GM12892 (cell line): ENCODE data around the gene B4GALT2.

Experiments
- DNase-seq: peaks from one replicate; pipeline ENCODE4 v3.0.0; 2011; ENCODE audit not compliant: insufficient read length
- FAIRE-seq: peaks from 2 replicates; lab custom pipeline; 2011; peaks lifted over from hg19 to GRCh38; lab: Jason Lieb, UNC
- POLR2A ChIP-seq: IDR thresholded peaks from 2 replicates; pipeline ENCODE4 v1.6.1; 2011; ENCODE audit warnings: low read depth, low read length, control low read depth
- POLR2AphosphoS5 ChIP-seq: IDR thresholded peaks from 2 replicates; pipeline ENCODE4 v1.6.1; 2011; ENCODE audit warnings: low read depth, low read length, control low read depth
- TAF1 ChIP-seq: IDR thresholded peaks from 2 replicates; pipeline ENCODE4 v1.6.1; 2011; ENCODE audit warnings: low read depth, mild to moderate bottlenecking, control low read depth, low read length, borderline replicate concordance

B4GALT2 gene

DNA sequence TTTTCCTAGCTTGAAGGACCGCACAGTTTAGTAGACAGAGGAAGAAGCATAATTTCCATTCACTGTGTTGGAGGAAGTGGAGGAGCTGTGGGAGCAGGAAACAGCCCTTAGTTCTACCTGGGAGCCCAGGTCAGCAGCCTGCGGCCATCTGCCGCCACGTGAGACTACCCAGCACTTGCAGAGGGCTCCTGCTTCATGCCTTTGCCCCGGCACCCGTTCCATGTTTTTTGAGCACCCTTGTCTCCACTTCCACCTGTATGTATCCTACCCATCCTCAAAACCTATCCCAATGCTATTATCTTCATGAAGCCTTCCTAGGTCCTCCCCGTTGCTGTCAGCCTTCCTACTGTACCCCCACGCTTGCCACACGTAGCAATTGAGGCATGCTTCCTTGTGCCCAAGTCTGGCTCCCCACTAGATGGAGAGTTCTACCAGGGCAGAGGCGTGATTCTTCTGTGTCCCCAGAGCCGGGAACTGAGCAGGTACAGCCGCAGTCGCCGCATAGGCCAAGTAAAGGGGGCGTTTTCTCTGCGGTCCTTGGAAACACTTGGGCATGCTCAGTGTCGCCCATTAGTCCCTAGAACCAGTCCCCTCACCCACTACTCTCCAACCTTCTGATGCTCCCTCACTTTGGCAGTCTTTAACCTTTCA lies 50.4 kb downstream of the B4GALT2 start:
- TF ChIP-seq TAF1, result no peak
- TF ChIP-seq POLR2A, result no peak
- no peak for TF ChIP-seq POLR2AphosphoS5
- no peak for DNase-seq
- peak; percentile 71 for FAIRE-seq

DNA sequence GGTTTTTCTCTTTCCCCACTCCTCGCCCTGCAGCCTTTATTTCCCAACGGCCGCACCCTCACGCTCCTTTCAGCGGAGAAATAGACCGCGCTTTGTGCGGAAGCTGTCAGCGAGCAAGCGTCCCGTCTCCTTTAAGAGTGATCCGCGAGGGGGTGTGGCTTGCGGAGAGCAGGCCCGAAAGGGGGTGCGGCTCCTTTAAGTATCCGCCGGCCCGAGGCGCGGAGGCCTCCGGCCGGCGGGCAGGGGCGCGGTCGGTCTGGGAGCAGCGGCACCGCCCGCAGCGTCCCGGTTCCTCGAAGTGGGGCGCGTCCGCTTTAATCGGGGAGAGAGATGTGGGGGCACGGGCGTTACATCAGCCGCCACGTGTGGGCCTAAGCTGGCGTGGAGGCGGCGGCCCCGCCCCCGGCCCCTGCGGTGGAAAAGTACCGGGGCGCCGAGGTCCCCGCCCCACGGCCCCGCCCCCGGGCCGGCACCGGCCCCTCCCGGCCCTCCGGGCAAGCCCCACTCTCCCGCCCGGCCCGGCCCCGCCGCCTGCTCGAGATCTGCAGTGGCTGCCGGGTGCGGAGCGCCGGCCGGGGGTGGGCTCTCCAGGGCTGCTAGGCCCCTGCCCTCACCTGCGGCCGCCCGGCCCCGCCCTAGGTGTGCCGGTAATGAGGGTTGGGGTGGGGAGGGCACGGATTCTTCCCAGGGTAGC lies 51.0 kb downstream of the B4GALT2 start:
- DNase-seq (peak; percentile 88), FAIRE-seq (peak; percentile 96)
- TF ChIP-seq POLR2AphosphoS5 (no peak), TAF1 (no peak), POLR2A (no peak)

DNA sequence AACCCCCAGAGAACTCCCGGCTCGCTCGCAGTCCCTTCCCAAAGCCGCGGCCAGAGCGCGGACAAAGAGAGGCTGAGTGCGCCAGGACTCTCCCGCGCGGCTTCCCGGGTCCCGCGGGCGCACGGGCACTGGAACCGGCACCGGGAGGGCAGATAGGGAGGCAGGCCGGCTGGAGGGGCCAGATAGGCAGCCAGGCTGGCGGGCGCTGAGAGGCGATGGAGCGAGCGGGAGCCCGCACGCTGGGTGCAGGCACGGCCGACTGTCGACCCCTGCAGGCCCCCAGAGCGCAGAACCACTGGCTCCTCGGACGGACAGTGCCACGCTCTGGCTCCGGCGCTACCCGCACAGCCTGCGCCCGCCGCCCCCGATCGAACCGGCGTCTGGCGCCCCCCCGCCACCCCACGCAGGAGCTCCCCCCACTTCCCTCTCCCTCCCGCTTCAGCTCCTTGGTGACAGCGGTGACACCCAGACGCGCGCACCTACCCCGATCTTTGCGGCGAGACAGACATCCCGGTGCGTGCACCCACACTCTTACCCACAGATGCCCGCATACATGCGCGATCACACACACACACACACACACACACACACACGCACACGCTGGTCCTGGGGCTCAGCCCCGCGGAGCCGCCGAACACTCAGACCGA lies 51.7 kb downstream of the B4GALT2 start:
- FAIRE-seq, result no peak
- no peak for DNase-seq
- TF ChIP-seq POLR2A, result no peak
- no peak for TF ChIP-seq TAF1
- no peak for TF ChIP-seq POLR2AphosphoS5

DNA sequence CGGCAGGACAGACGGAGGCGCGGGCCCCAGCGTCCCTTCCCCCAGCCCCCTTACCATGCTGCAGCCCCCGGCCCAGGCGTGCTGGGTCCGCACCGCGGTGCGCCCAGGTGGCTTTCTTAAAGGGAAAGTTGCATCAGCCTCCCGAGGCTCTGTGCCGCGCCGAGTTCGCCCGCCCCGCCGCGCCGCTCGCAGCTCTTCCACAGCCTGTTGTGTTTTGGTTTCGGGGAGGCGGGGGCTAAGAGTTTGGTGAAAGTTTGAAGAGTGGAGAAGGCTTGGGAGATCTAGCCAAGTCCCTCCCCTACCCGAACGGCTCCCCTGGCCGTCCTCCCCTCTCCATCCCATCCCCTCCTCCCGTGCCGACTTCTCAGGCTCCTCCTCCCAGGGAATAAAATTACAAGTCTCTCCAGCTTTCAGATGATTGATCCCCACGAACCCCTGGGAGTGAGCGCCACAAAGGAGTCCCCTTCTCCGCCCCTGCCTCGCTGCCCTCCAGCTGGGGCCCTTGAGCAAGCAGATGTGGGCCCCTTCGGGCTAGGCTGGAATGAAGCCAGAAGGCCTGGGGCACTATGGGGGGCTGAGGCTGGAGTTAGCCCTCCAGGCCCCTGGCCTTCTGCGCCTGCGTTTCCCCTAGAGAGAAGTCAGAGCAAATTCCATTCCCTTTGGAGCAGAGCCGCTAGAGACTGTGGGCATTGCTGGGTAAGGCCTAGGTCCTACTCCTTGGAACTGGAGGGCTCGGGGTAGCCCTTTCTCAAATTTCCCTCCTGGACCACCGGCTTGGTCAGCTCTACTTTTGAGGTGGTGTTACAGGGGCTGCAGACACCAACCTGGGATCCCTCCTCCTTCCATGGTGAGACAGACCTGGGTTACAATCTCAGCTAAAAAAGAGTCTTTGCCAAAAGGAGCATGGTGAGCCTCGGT lies 52.5 kb downstream of the B4GALT2 start, which contains the start of gene SLC6A9:
SLC6A9 (minus strand) TSS at position 211 of the 918 bp plus-strand sequence. CDS start 7,185 bp downstream, outside the sequence.
- TF ChIP-seq POLR2AphosphoS5 (no peak), TAF1 (no peak), POLR2A (no peak)
- FAIRE-seq (no peak), DNase-seq (no peak)

DNA sequence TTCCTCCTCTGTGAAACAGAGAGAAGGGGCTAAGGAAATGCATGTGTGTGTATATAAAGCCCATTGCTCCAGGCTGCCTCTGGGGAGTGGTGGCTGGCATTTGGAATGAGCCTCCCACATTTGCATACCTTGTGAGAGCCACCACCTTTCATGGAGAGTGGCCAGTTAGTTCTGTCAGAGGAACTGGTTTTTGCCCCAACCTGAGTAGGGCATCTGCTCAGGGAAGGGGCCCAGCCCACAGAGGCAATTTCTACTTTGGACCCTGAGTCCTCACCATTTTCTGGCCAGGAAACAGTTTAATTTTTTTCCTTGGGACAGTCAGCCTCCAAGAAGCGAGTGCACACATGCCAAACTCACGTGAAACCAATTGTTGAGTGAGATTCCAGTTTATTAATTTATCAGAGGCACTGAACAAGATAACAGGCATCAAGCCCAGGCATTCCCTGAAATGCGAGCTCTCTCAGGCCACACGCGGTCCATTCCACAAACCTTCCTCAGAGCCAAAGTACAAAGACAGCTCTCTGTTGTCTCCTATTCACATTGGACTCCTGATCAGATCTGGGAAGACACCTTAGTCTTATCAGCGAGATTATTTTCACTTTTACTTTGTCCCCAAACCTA lies 53.3 kb downstream of the B4GALT2 start:
- FAIRE-seq (no peak), DNase-seq (no peak)
- TF ChIP-seq POLR2A, result no peak
- no peak for TF ChIP-seq TAF1
- no peak for TF ChIP-seq POLR2AphosphoS5

DNA sequence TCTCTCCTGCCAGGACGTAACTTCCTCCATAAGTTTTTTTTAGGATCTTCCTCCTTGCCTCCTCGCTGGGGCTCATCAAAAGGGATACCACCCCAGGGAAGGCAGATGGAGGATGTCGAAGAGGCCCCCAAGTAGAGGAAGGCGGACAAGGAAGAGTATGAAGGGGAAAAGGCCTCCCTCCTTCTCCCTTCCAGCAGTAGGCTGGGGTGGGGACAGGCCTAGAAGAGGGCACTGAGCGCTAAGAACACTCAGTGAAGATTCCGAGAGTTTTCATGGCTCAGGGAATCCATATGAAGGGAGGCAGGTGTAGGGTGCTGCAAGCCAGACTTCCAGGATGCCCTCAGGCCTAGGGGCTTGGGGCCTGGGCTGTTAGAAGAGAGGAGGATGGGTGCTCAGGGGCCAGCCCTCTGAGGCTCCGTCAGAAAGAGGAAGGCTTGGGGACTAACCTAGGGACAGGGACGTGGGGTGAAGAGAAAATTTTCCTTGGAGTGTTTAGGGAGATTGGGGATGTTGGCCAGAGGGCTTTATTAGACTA lies 54.1 kb downstream of the B4GALT2 start:
- no peak for TF ChIP-seq TAF1
- TF ChIP-seq POLR2AphosphoS5, result no peak
- no peak for TF ChIP-seq POLR2A
- FAIRE-seq (no peak), DNase-seq (no peak)

DNA sequence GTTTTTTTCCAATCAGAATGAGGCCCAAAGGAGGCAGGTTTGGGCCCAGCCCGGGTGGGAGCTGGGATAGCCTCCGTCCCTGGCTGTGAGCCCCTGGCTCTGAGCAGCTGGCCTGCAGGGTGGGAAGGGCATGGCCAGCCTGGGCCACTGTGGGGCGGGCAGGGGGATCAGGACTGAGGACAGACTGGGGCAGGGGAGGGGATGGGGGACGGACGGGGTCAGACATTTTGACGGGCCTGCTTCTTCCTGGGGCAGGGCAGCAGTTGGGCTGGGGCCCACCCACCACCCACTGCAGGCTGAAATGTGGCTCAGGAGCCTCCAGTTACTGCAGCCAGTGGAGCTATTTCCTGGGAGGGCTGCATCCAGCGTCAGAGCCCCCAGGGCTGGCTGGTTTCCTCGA lies 54.7 kb downstream of the B4GALT2 start:
- DNase-seq, result no peak
- no peak for FAIRE-seq
- no peak for TF ChIP-seq TAF1
- no peak for TF ChIP-seq POLR2A
- no peak for TF ChIP-seq POLR2AphosphoS5

DNA sequence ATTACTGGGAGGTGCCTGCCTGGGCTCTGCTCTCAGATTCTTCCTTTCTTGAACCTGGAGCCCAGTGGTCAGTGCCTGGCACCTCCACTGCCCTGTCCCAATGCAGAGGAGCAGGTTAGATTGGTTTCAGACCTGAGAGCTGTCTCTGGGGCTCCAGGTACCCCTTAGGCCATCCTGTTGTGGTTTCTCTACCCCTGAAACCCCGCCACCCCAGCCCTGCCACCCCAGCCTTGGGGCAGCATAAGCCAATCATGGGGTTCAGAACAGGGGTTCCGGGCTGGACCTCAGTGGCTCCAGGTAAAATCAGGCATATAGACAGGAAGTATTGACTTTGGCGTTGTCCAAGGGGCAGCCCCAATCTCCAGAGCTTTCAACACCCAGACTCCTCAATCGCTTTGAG lies 55.4 kb downstream of the B4GALT2 start:
- DNase-seq, result no peak
- FAIRE-seq, result no peak
- no peak for TF ChIP-seq POLR2AphosphoS5
- no peak for TF ChIP-seq POLR2A
- no peak for TF ChIP-seq TAF1

DNA sequence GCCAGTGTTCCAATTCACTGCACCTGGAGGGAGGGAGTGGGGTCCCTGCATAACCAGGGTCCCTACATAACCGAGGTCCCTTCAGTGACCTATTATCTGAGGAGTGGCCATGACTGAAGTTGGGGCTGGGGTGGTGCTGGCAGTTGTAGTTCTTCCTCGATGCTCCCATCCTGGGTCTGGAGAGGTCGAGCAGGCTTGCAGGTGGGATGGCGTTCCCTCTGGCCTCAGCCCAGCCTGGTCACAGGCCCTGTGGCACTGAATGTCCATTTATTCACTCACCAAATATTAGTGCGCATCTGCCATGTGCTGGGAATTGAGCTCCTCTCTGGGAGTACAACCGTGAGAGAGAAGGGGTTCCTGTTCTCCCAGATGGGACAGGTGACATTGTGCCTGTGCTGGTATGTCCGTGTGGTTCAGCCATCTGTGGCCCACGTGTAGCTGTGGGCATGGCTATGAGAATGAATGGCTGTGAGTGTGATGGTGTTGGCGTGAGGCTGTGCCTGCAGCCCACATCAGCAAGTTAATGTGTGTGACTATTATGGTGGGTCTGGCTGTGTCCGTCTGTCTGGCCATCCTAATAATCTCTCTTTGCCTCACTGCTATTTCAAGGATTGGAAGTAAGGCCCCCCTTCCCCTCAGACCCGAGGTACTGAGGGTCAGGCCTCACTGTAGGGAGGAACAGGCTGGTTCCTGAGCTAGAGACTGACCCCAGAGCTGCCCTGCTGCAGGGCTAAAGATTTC lies 56.1 kb downstream of the B4GALT2 start:
- no peak for FAIRE-seq
- no peak for DNase-seq
- TF ChIP-seq POLR2A (no peak), TAF1 (no peak), POLR2AphosphoS5 (no peak)

DNA sequence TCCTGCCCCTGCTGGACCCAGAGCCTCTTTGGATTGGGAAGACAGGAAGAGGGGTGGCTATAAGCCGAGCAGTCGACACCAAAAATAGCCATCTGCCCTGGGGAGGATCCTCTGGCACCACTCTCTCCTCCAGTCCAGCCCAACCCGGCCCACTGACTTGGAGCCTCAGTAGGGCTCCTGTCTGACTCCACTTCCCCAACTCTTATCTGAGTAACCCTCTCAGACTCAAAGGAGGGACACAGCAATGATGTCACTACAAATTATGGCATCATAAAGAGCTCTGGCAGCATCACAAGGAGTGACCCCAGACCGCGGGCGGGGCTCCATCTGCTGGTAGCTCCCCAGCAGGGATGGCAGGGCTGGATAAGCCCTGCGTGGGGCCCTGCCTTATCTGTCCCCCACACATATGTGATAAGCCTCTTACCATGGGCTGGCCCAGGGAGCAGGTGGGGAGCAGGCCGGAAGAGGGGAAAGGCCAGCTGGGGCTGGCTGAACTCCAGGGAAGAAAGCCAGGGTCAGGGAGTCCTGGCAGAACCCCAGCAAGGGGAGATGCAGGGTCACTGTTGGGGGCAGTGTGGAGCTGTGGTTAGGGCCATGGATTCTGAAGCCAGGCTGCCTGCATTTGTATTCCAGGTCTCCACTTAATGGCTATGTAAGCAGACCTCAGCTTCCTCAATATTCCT lies 56.9 kb downstream of the B4GALT2 start:
- FAIRE-seq (no peak), DNase-seq (no peak)
- TF ChIP-seq TAF1 (no peak), POLR2AphosphoS5 (no peak), POLR2A (no peak)
